GM19099 (cell line): ENCODE measurements around the gene PXYLP1.

ENCODE experiments used
- POLR2A ChIP-seq: IDR thresholded peaks from 3 replicates; pipeline ENCODE4 v1.6.1; 2011; ENCODE audit warnings: low read depth; ENCODE audit not compliant: insufficient read length; ENCODE audit errors: extremely low read depth

The PXYLP1 gene

GRCh38 chr3:141218926-141219325 lies 12.7 kb upstream of the PXYLP1 start:
- TF ChIP-seq POLR2A, result no peak

- no peak for TF ChIP-seq POLR2A
Measured at GRCh38 chr3:141223673-141224166, 7.9 kb upstream of the PXYLP1 start.

- TF ChIP-seq POLR2A, result no peak
Measured at GRCh38 chr3:141225939-141226338, 5.7 kb upstream of the PXYLP1 start.

GRCh38 chr3:141227216-141227615 lies 4.4 kb upstream of the PXYLP1 start:
- TF ChIP-seq POLR2A, result no peak

- no peak for TF ChIP-seq POLR2A
Measured at GRCh38 chr3:141227752-141228151, 3.9 kb upstream of the PXYLP1 start.

- no peak for TF ChIP-seq POLR2A
Measured at GRCh38 chr3:141228395-141228794, 3.2 kb upstream of the PXYLP1 start.

GRCh38 chr3:141229132-141229531 lies 2.5 kb upstream of the PXYLP1 start:
- TF ChIP-seq POLR2A, result no peak

- no peak for TF ChIP-seq POLR2A
Measured at GRCh38 chr3:141230293-141230692, 1.3 kb upstream of the PXYLP1 start.

- TF ChIP-seq POLR2A, result no peak
Measured at GRCh38 chr3:141231952-141232823, 563 bp downstream of the PXYLP1 start.

GRCh38 chr3:141233457-141234161 lies 2.0 kb downstream of the PXYLP1 start:
- TF ChIP-seq POLR2A, result no peak

GRCh38 chr3:141234283-141234682 lies 2.7 kb downstream of the PXYLP1 start:
- no peak for TF ChIP-seq POLR2A

GRCh38 chr3:141235661-141236171 lies 4.1 kb downstream of the PXYLP1 start:
- TF ChIP-seq POLR2A, result no peak

- no peak for TF ChIP-seq POLR2A
Measured at GRCh38 chr3:141236361-141236760, 4.7 kb downstream of the PXYLP1 start.

GRCh38 chr3:141237701-141238521 lies 6.3 kb downstream of the PXYLP1 start:
- TF ChIP-seq POLR2A, result no peak
